GM10847 (cell line): ENCODE results near the gene MLXIP.

ENCODE experiments used
- POLR2A ChIP-seq: IDR thresholded peaks from 2 replicates; pipeline ENCODE4 v1.6.1; 2011; ENCODE audit not compliant: insufficient read length; ENCODE audit errors: extremely low read depth

Gene MLXIP

DNA sequence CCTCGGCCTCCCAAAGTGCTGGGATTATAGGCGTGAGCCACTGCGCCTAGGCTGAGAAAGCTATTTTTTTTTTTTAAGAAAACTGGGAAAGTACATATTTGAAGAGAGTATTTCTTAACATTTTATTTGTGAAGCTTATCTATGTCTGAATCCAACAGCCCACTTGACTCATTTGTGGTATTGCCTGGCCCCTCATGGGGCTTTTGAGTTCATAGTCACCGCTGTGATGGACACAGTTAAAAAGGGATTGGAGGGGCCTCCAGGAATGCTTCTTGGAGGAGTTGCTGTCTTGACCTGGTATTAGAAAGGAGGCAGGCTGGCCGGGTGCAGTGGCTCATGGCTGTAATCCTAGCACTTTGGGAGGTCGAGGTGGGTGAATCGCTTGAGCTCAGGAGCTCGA, 30.4 kb upstream of the MLXIP start:
- no peak for TF ChIP-seq POLR2A

DNA sequence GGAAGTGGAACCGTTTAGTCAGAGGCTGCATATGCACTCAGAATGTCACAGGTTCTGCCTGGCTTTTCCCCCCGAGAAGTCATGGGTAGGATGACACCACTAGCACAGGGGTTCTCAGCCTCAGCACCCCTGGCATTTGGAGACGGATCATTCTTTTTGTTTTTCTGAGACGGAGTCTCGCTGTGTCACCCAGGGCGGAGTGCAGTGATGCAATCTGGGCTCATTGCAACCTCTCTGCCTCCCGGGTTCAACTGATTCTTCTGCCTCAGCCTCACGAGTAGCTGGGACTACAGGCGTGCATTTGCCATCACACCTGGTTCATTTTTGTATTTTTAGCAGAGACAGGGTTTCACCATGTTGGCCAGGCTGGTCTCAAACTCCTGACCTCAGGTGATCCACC, 28.7 kb upstream of the MLXIP start:
- no peak for TF ChIP-seq POLR2A

GRCh38 chr12:122050706-122051105, 27.9 kb upstream of the MLXIP start:
- no peak for TF ChIP-seq POLR2A

GRCh38 chr12:122051231-122051876, 27.2 kb upstream of the MLXIP start:
- no peak for TF ChIP-seq POLR2A

DNA sequence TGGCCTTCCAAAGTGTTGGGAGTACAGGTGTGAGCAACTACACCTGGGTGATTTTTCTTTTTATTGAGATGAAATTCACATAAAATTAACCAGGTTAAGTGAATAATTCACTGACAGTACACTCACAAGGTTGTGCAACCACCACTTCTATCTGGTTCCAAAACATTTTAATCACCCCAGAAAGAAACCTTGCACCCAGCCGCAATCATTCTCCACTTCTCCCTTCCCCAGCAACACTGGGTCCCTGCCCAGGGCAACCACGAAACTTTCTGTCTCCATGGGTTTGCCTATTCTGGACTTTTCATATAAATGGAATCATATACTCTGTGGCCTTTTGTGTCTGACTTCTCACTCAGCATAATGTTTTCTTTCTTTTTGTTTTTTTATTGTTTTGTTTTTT, 26.3 kb upstream of the MLXIP start:
- TF ChIP-seq POLR2A: no peak

DNA sequence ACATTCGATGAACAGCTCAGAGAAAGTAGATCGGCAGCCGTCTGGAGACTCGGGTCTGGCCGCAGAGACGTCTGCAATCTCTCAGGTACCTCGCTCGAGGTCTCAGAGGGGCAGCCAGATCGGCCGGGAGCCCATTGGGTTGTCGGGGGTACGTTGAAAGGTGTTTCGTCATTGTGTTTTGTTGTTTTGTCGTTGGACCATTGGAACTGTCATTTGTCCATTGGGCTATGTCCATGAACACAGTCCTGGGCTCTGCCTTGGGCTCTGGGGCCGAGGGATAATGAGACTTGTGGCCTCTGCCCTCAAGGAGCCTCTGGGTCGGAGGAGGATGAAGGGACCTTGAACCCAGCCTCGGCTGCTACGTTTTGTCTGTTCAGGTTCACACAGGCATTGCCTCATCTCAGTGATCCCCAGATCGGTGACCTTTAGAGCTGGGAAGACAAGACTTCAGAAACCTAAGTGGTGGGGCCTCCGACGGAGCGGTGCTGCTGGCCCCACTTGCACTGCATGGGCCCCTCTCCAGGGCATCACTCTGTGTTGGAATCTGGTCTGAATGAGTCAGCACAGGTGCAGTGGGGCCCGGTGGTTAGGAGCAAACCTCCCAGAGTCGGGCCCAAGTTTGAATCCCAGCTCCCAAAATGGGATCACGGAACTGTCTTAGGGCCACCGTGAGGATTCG, 23.6 kb upstream of the MLXIP start:
- no peak for TF ChIP-seq POLR2A

GRCh38 chr12:122057007-122057735, 21.4 kb upstream of the MLXIP start:
- no peak for TF ChIP-seq POLR2A

- no peak for TF ChIP-seq POLR2A
Observed at GRCh38 chr12:122057769-122058168, 20.8 kb upstream of the MLXIP start.

GRCh38 chr12:122058549-122059149, 19.9 kb upstream of the MLXIP start:
- no peak for TF ChIP-seq POLR2A

- no peak for TF ChIP-seq POLR2A
Observed at GRCh38 chr12:122059203-122059960, 19.2 kb upstream of the MLXIP start.

GRCh38 chr12:122060081-122060501, 18.5 kb upstream of the MLXIP start:
- no peak for TF ChIP-seq POLR2A

DNA sequence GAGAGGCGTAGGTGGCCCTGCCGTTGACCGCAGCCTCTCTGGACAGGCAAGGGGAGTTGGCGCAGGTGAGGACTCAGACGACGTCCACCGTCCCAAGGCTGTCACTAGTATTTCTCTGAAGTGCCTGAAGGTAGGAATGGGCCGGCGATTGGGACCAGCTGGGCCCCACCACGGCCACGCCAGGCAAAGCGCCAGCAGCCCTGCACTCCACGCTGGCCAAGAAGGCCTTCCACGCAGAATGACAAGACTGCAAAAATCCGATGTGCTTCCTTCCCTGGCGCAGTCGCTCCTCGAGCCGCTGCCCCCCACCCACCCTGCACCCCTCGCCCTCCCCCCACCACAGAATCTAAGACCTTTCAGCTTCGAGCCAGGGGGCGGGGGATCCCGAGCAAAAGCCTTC, 17.3 kb upstream of the MLXIP start:
- TF ChIP-seq POLR2A: no peak

GRCh38 chr12:122062832-122063693, 15.5 kb upstream of the MLXIP start:
- no peak for TF ChIP-seq POLR2A

DNA sequence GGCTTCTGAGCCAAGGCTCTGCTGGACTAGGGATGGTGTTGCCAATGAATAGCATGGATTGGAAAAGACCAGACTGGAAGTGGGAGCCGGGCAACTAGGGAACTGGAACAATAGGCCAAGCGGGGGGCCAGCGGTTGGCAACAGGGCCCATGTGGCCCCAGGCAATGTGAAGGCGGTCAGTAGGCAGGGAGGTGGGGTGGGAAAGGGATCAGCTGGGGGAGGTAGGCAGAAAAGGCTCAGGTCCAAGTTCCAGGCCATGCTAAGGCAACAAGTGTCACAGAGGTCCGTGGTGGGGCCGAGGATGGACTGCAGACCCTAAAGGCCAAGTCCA, 14.9 kb upstream of the MLXIP start:
- no peak for TF ChIP-seq POLR2A
